ENCODE measurements around the gene FGF9.
A peak's percentile ranks its signal among the peaks of the same experiment; 100 is the strongest.

The FGF9 gene

GRCh38 chr13:21670883-21671619, at the start of gene FGF9:
Gene FGF9 (plus strand): TSS chr13:21671073. CDS start chr13:21671913, 840 bp downstream.
- DNase-seq: peak; percentile 84

GRCh38 chr13:21625366-21625765, 45.5 kb upstream of the FGF9 start:
- no peak for DNase-seq

GRCh38 chr13:21632196-21632595, 38.7 kb upstream of the FGF9 start:
- DNase-seq: no peak

DNA sequence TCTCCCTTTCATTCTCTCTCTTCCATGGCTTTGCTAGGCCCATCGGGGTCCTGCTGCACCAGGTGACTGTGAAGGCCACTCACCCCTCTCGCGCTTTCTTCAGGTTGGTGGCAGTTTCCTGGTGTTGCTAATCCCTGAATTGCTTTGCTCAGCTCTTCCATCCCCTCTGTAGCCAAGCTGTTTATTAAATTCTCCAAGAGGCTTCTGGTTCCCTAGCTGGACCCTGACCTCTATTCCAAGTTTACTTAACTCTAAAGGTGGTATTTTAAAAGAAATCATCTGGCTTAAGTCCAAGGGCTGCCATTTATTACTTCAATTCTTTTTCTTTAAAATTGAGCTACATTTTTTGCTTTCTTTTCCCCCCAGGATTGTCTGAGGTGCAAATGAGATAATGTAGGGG, 34.2 kb upstream of the FGF9 start:
- no peak for DNase-seq

DNA sequence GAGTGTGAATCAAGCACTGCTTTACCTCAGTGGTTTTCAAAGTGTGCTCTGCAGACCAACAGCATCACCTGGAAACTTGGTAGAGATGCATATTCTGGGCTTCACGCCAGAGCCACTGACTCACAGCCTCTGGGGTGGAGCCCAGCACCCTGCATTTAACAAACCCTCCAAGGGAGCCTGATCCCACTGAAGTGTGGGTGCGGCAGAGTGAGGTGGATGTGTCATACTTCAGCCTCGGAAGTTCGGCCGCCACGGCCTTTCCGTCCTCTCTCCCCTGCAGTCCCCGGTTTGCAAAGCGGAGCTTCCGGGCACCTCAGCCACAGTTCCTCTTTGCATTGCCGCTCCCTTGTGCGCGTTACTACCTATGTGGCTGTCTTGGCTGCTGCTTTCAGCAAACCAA, 33.6 kb upstream of the FGF9 start:
- DNase-seq: no peak

GRCh38 chr13:21638319-21639282, 32.3 kb upstream of the FGF9 start:
- DNase-seq: peak; percentile 49

- DNase-seq: no peak
Measured at GRCh38 chr13:21639561-21639960, 31.3 kb upstream of the FGF9 start.

DNA sequence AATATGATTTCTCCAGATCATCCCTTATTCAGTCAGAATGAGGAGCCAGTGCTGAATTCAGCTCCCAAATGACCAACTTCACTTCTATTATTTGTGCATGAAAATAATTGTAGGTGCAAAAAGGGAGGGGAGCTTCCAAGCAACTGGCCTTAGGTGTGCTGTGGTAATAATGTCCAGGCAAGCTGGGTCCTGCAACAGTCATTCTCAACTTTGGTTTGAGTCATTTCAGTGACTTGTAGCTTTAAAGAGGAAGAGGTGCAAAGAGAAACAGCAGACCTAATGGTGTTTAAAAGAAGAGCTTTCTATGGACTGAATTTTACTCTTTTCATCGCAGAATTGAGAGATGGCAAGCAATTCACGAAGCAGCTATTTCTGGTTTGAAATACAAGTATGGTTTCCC, 29.2 kb upstream of the FGF9 start:
- no peak for DNase-seq

- DNase-seq: no peak
Measured at GRCh38 chr13:21657538-21657937, 13.3 kb upstream of the FGF9 start.

GRCh38 chr13:21659087-21659486, 11.8 kb upstream of the FGF9 start:
- DNase-seq: no peak

- DNase-seq: no peak
Measured at GRCh38 chr13:21661097-21661909, 9.6 kb upstream of the FGF9 start.

- DNase-seq: no peak
Measured at GRCh38 chr13:21663197-21663596, 7.7 kb upstream of the FGF9 start.

- DNase-seq: peak; percentile 47
Measured at GRCh38 chr13:21668732-21669275, 2.1 kb upstream of the FGF9 start.

GRCh38 chr13:21670006-21670882, 629 bp upstream of the FGF9 start:
- peak; percentile 82 for DNase-seq

GRCh38 chr13:21671620-21672286, 880 bp downstream of the FGF9 start:
- DNase-seq: no peak

DNA sequence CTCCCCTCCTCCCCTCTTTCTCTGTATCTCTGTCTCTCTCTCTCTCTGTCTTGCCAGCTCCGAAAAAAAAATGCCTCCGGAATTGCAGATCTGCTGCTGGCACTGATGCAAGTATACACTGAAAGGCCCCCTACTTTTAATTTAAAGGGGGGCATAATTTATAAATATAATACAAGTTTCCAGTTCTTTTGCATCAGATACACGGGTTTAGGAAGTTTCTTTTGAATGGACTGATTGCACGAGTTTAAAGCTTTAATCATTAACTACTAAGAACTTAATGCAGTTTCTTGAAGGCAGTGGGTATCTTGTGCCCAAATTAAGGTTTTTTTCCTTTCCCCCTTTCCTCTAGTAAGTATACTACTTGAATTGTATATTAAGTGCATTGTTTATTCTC, 1.4 kb downstream of the FGF9 start:
- no peak for DNase-seq

DNA sequence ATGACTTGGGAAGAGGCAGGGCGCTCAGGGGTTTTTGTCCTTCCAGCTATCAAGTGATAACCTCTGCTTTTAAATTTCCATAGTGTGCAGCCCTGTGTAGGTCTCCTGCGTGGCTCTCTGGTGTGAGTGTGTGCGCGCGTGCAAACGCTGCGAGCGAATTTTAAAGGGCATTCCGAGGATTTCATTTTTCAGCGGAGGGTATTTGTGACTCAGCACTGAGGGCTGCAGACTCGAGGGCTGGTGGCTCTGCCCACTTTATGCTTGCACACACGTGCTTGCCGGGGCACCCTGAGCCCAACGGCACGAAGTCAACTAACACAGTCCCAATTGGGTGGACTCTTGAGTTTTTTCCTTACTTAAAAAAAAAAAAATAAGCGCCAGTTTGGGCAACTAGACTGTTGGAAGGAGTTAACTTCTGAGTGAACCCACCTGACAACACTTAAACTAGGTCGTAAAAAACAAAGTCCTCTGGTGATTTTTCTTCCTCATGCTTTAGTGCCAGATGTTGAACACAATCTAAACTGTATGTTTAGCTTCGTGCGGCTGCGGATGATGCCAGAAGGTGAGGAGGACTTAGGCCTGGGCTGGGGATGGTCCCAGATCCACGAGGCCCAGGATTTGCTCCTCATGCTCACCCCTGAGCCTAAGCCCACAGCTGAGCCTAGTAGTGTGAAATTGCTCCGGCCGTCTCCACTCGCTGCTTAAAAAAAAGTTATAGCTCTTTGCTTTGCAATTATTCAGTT, 2.1 kb downstream of the FGF9 start:
- DNase-seq: no peak

DNA sequence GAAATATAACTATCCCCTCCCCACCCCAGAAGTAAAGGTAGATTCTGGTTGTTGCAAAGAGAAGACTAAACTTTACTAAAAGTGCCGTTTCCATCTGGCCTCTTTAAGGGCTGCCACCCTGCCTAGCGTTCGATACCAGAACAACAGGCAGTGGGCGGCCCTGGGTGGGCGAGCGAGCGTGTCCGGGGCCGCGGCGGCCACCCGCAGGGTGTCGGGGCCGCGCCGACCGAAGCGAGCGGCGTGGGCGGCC, 2.6 kb downstream of the FGF9 start:
- no peak for DNase-seq

DNA sequence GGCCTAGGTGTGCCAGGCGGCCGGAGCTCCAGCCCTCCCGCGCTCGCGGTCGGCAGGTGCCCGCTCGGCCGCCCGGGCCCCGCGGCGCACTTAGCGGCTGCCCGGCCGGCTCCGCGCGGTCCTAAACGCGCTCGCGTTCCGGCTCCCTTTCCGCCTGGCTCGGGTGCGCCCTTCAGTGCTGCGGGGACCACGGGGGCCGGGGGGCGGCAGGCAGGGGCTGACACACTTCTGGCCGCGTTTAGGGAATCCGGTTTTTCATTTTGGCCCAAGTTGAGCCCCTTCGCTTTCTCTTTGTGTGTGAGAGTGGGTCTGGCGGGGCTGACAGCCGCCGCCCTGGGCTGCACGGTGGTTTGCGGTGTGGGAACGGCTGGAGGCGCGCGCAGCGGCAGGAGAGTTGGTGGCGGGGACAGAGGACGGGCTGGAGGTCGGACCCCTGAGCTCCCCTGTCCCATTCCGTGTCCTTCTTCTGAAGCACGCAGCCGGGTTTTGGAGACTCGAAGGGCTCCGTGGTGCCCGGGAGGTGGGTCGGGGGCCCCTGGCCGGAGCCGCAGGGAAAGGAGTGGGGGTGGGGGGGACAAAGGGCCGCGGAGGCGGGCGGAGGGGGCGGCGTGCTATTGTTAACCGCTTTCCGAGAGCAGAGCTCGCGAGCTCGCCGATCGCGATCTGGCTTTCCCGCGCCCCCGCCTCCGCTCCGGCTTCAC, 3.1 kb downstream of the FGF9 start:
- peak; percentile 67 for DNase-seq

- DNase-seq: peak; percentile 48
Measured at GRCh38 chr13:21674490-21675009, 3.7 kb downstream of the FGF9 start.

Data from right forelimb (tissue), 1 donor.